K562 (cell line): ENCODE results near the gene RNF41. TPM values are rescaled to one million over a fixed set of nuclear protein-coding genes. Genes with fewer than 3 reads are reported as not detected.

Experiments used
- ATAC-seq: fragments of 200-7000 bp; cut with Tn5 transposase; 3 replicates; pipeline ENCODE4 v1.9.1; 2020; ENCODE audit warnings: moderate library complexity
- BruUV-seq: library from RNA; stranded (reverse); fragments of 400-500 nt; replicated peaks from 2 replicates; lab custom pipeline; 2021; lab: Mats Ljungman, UMichigan
- CTCF ChIA-PET: fragments of 300-600 bp; formaldehyde crosslinking; extraction: SDS; loops from one replicate; lab custom pipeline; 2021; ENCODE audit warnings: low intra/inter-chr PET ratio; lab: Yijun Ruan, JAX
- POLR2A ChIA-PET: fragments of 300-600, 350-650 bp; sonication (Branson Sonifier 250); formaldehyde crosslinking; extraction: SDS; loops from one replicate; lab custom pipeline; 2021; ENCODE audit warnings: antibody characterized with exemption, inconsistent platforms; lab: Yijun Ruan, JAX
- DNase-seq, 4 experiments: peaks; one replicate each; pipeline versions ENCODE4 v3.0.0 to v3.0.0-alpha.2; 2011 to 2018; ENCODE audit warnings: low spot score in 3 of 4, mixed read lengths in 3 of 4; ENCODE audit errors: extremely low read depth in 1 of 4
- FAIRE-seq: peaks from 2 replicates; lab custom pipeline; 2011; peaks lifted over from hg19 to GRCh38; lab: Jason Lieb, UNC
- H2AFZ ChIP-seq: 2 replicates; pipeline ENCODE4 v1.6.0; 2011; ENCODE audit warnings: low read depth, low read length, control low read depth, inconsistent platforms
- H3K27ac ChIP-seq: fragments of 200-600 bp; 3 replicates; pipeline ENCODE4 v1.8.0; 2011; ENCODE audit warnings: low read depth, mild to moderate bottlenecking, control low read depth, inconsistent platforms, low read length, moderate library complexity, mixed read lengths; ENCODE audit errors: extremely low read depth
- H3K27me3 ChIP-seq, 2 experiments: fragments of 300-600 bp in 1 of 2; 2 replicates in 1 of 2; 3 replicates in 1 of 2; pipeline versions ENCODE4 v1.6.0 to v1.8.0; 2011; ENCODE audit warnings: inconsistent platforms in 2 of 2, low read length in 2 of 2, mild to moderate bottlenecking in 1 of 2, mixed read lengths in 1 of 2, moderate library complexity in 1 of 2; ENCODE audit not compliant: control insufficient read depth in 2 of 2, insufficient read depth in 2 of 2
- H3K36me3 ChIP-seq: fragments of 300-600 bp; 3 replicates; pipeline ENCODE4 v1.8.0; 2011; ENCODE audit warnings: mild to moderate bottlenecking, low read length, inconsistent platforms; ENCODE audit not compliant: control insufficient read depth, insufficient read depth
- H3K4me1 ChIP-seq, 2 experiments: fragments of 200-600 bp in 1 of 2; replicated peaks in 1 of 2; 2 replicates in 1 of 2; 3 replicates in 1 of 2; pipeline versions ENCODE4 v1.5.1 to v1.8.0; 2011; ENCODE audit warnings: inconsistent platforms in 2 of 2, low read length in 2 of 2, mild to moderate bottlenecking in 1 of 2, mixed read lengths in 1 of 2, moderate library complexity in 1 of 2; ENCODE audit not compliant: control insufficient read depth in 2 of 2, insufficient read depth in 2 of 2
- H3K4me2 ChIP-seq: 2 replicates; pipeline ENCODE4 v1.6.1; 2011; ENCODE audit warnings: low read length, control low read depth, inconsistent platforms, mixed read lengths; ENCODE audit not compliant: insufficient read depth
- H3K4me3 ChIP-seq: fragments of 200-600 bp; sonication (generic), shearing (Covaris generic); 2 replicates; pipeline ENCODE4 v1.5.1; 2016; ENCODE audit warnings: control low read depth, inconsistent platforms
- H3K79me2 ChIP-seq: fragments of 200-600 bp; 3 replicates; pipeline ENCODE4 v1.8.0; 2011; ENCODE audit warnings: low read length, inconsistent platforms; ENCODE audit not compliant: control insufficient read depth, insufficient read depth
- H3K9ac ChIP-seq, 2 experiments: 2 replicates each; pipeline versions ENCODE4 v1.6.0 to v1.6.1; 2011; ENCODE audit warnings: low read depth in 2 of 2, low read length in 2 of 2, control low read depth in 1 of 2, inconsistent platforms in 1 of 2, mild to moderate bottlenecking in 1 of 2, mixed read lengths in 1 of 2; ENCODE audit not compliant: insufficient read depth in 1 of 2
- H3K9me1 ChIP-seq: one replicate; pipeline ENCODE4 v1.6.0; 2011; ENCODE audit warnings: inconsistent platforms, mild to moderate bottlenecking, low read length, moderate library complexity; ENCODE audit not compliant: control insufficient read depth, insufficient read depth
- H3K9me3 ChIP-seq: replicated peaks from 2 replicates; pipeline ENCODE4 v1.5.1; 2011; ENCODE audit warnings: low read depth, low read length, inconsistent platforms; ENCODE audit not compliant: control insufficient read depth, insufficient read depth
- H4K20me1 ChIP-seq: replicated peaks from 2 replicates; pipeline ENCODE4 v1.6.1; 2011; ENCODE audit warnings: low read length, inconsistent platforms, mixed read lengths; ENCODE audit not compliant: control insufficient read depth, insufficient read depth
- CEBPG ChIP-seq, 3 experiments: fragments of 200-800 bp in 1 of 3; sonication (Bioruptor generic) in 1 of 3; sonication (generic) in 1 of 3; formaldehyde crosslinking in 1 of 3; IDR thresholded peaks in 2 of 3; conservative IDR thresholded peaks in 1 of 3; 2 replicates each; pipeline versions ENCODE4 v1.6.1 to v1.8.0; 2016 to 2022; ENCODE audit warnings: missing compliant biosample characterization in 2 of 3, missing genetic modification characterization in 2 of 3, mild to moderate bottlenecking in 1 of 3, missing genetic modification reagents in 1 of 3
- EP400 ChIP-seq: fragments of 450-650 bp; IDR thresholded peaks from 2 replicates; pipeline ENCODE4 v1.6.1; 2017; ENCODE audit warnings: antibody characterized with exemption, mild to moderate bottlenecking, moderate library complexity
- NR2C1 ChIP-seq, 2 experiments: fragments of 450-650 bp; IDR thresholded peaks; 2 replicates each; pipeline ENCODE4 v1.6.1; 2017; ENCODE audit warnings: mild to moderate bottlenecking in 2 of 2, antibody characterized with exemption in 1 of 2, inconsistent platforms in 1 of 2, missing compliant biosample characterization in 1 of 2, missing genetic modification characterization in 1 of 2
- SPI1 ChIP-seq: IDR thresholded peaks from 2 replicates; pipeline ENCODE4 v1.6.1; 2011; ENCODE audit warnings: low read depth, low read length, control low read depth, borderline replicate concordance
- WGBS: fragments of 100-300 bp; shearing (Covaris generic); methylation state at CpG from one replicate; pipeline ENCODE4 v1.1.6; 2016; ENCODE audit warnings: low coverage, mixed read lengths; ENCODE audit not compliant: insufficient coverage; ENCODE audit errors: missing lambda C conversion rate; 5-methylcytosine and 5-hydroxymethylcytosine counted together
- in situ Hi-C: fragments of 300-500 bp; cut with MboI; formaldehyde crosslinking; loops from 4 replicates; pipeline ENCODE4 v1.15.0; 2018; ENCODE audit warnings: inconsistent platforms, mixed read lengths
- intact Hi-C: fragments of 100-400 bp; cut with micrococcal nuclease; formaldehyde crosslinking; loops from 2 replicates; pipeline ENCODE4 v1.14.2; 2022
- polyA plus RNA-seq, 8 experiments: library from polyadenylated mRNA; depleted of rRNA in 4 of 8; stranded (reverse) in 5 of 8; unstranded in 3 of 8; fragments of >200 nt; fragmentation: Nextera tagmentation in 2 of 8; fragmentation: Illumina TruSeq in 1 of 8; extraction: Ambion mirVana in 2 of 8; extraction: Trizol in 1 of 8; gene quantifications; 2 replicates each; pipeline versions ENCODE4 v1.2.1 to v1.2.3, GENCODE V29; 2011 to 2014; ENCODE audit warnings: inconsistent platforms in 1 of 8, missing spikeins in 1 of 8
- total RNA-seq, 7 experiments: library from RNA; depleted of rRNA in 6 of 7; stranded (reverse); fragments of >200 nt in 6 of 7; fragmentation: Illumina TruSeq in 2 of 7; extraction: Trizol in 2 of 7; gene quantifications; 2 replicates each; pipeline versions ENCODE4 v1.2.1 to v1.2.3, GENCODE V29; 2011 to 2021; ENCODE audit warnings: low replicate concordance in 1 of 7
- TF ChIP-seq, protein P1 (sequence below): fragments of 450-650 bp; IDR thresholded peaks from 2 replicates; pipeline ENCODE4 v1.6.1; 2017; ENCODE audit warnings: antibody characterized with exemption, mild to moderate bottlenecking

RNF41 gene
- total and polyA plus RNA-seq, 9 of the 15 experiments (the other 6 are each of a cell fraction or from before 2014, with no cell fraction given): 28.2 to 46.8 (median 33.8) TPM

DNA sequence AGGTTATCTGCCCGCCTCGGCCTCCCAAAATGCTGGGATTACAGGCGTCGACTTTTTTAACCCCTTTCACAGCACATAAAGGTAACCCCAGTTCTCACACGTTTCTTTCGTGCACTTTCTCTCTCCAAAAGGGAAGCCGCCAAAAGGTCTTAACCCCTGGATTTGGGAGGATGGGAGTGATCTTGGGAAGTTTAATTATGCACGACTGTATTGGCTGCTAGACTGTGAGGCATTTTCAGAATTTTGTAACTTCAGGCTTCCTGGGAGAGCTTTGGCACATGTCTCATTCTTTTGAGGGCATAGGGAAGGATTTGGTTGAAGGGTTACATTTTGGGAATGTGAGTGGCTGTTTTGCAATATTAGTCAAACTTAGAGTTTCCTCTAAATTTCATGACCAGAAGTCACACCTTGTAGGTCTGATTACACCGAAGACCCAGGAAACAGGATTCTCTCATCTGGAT is 31.0 kb downstream of the RNF41 start:
- TSS peak; percentile 53 for BruUV-seq
- ATAC-seq (no peak), DNase-seq (peak in 1 of 4 experiments; percentile 41), FAIRE-seq (peak; percentile 11)
- Histone ChIP-seq H3K9me3 (no peaks in the 10 kb centered on the region), H3K9me1 (no peaks in the 10 kb centered on the region), H3K9ac (peak overlapping the region; percentile 84 to 90; a peak in 3 of 4 replicates), H4K20me1 (no peaks in the 10 kb centered on the region), H3K4me3 (peak overlapping the region; percentile 85), H3K79me2 (peaks cover 37% of the 10 kb centered on the region), H3K36me3 (peaks cover 17% of the 10 kb centered on the region), H3K4me2 (peak overlapping the region; percentile 95), H2AFZ (peak overlapping the region; percentile 98), H3K4me1 (peaks cover 4 to 16% of the 10 kb centered on the region in 2 experiments; a peak in 3 of 5 replicates), H3K27me3 (no peaks in the 10 kb centered on the region), H3K27ac (peak overlapping the region; percentile 88)
- CTCF ChIA-PET: interaction anchor here (0.6 to 2.9 kb wide), 7 partner anchors 14 to 1052 kb away, joined by 3 to 36 read pairs (median 9); partner anchors contain the start of genes ANKRD52, NABP2 and ZC3H10
- POLR2A ChIA-PET: interaction anchor here (0.6 to 5.9 kb wide), 5 partner anchors 13 to 72 kb away, joined by 3 to 54 read pairs (median 15); partner anchors contain the start of genes RNF41 and ZC3H10
- 14% methylated on average over 9 of the region's 9 CpGs for WGBS
- intact Hi-C loops (loop anchor here (1.0 to 5.0 kb wide), 3 partner anchors 71 to 143 kb away; partner anchors contain the start of gene CNPY2), in situ Hi-C loops (loop anchor here (5.0 kb wide), 2 partner anchors 67 to 277 kb away; partner anchors contain the start of genes ANKRD52 and SPRYD4)
- TF ChIP-seq SPI1: no peak
- 0 out of 2 replicates have a peak, but pooled peaks have one; percentile 9 for TF ChIP-seq NR2C1 (IDR thresholded peaks at IDR 0.05)
- no peak for TF ChIP-seq NR2C1 (tag; IDR thresholded peaks at IDR 0.05)
- TF ChIP-seq, protein P1, sequence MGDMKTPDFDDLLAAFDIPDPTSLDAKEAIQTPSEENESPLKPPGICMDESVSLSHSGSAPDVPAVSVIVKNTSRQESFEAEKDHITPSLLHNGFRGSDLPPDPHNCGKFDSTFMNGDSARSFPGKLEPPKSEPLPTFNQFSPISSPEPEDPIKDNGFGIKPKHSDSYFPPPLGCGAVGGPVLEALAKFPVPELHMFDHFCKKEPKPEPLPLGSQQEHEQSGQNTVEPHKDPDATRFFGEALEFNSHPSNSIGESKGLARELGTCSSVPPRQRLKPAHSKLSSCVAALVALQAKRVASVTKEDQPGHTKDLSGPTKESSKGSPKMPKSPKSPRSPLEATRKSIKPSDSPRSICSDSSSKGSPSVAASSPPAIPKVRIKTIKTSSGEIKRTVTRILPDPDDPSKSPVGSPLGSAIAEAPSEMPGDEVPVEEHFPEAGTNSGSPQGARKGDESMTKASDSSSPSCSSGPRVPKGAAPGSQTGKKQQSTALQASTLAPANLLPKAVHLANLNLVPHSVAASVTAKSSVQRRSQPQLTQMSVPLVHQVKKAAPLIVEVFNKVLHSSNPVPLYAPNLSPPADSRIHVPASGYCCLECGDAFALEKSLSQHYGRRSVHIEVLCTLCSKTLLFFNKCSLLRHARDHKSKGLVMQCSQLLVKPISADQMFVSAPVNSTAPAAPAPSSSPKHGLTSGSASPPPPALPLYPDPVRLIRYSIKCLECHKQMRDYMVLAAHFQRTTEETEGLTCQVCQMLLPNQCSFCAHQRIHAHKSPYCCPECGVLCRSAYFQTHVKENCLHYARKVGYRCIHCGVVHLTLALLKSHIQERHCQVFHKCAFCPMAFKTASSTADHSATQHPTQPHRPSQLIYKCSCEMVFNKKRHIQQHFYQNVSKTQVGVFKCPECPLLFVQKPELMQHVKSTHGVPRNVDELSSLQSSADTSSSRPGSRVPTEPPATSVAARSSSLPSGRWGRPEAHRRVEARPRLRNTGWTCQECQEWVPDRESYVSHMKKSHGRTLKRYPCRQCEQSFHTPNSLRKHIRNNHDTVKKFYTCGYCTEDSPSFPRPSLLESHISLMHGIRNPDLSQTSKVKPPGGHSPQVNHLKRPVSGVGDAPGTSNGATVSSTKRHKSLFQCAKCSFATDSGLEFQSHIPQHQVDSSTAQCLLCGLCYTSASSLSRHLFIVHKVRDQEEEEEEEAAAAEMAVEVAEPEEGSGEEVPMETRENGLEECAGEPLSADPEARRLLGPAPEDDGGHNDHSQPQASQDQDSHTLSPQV: peak; percentile 19
- TF ChIP-seq CEBPG (CRISPR knock-in tag; IDR thresholded peaks at IDR 0.05): no peak
- 0 out of 4 replicates have a peak, but pooled peaks of 1 of the 2 experiments have one; percentile 9 for TF ChIP-seq CEBPG (tag; conservative IDR thresholded peaks at IDR 0.05 in 1 of 2, IDR thresholded peaks at IDR 0.05 in 1 of 2)
- no peak for TF ChIP-seq EP400
